Glomerular visceral epithelial cell (primary cell): ENCODE measurements around the gene RCC1.
"Not testable (repeated sequence)": the region's sequence is repeated elsewhere in the genome, so short reads cannot be mapped to it uniquely, and the experiment has no call there.

Experiments
- DNase-seq: peaks from one replicate; pipeline ENCODE4 v3.0.0-alpha.2; 2016; ENCODE audit errors: extremely low spot score

RCC1 gene

GRCh38 chr1:28505406-28506187 is at the start of gene RCC1:
TSS of gene RCC1 (plus strand) at chr1:28506043. CDS start at chr1:28529867, 23,824 bp downstream.
- peak; percentile 99 for DNase-seq

DNA sequence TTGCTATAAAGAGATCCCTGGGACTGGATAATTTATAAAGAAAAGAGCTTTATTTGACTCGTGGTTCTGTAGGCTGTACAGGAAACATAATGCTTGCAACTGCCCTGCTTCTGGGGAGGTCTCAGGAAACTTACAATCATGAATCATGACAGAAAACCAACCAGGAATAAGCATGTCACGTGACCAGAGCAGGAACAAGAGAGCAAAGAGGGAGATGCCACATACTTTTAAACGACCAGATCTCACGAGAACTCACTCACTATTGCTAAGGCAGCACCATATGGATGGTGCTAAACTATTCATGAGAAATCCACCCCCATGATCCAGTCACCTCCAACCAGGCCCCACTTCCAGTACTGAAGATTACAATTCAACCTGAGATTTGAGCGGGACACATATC is 49.8 kb upstream of the RCC1 start:
- DNase-seq, result peak; percentile 42

GRCh38 chr1:28457678-28458077 is 48.2 kb upstream of the RCC1 start:
- no peak for DNase-seq

- DNase-seq, result no peak
Observed at GRCh38 chr1:28458237-28459228, 47.3 kb upstream of the RCC1 start.

GRCh38 chr1:28466226-28466778 is 39.5 kb upstream of the RCC1 start:
- no peak for DNase-seq

DNA sequence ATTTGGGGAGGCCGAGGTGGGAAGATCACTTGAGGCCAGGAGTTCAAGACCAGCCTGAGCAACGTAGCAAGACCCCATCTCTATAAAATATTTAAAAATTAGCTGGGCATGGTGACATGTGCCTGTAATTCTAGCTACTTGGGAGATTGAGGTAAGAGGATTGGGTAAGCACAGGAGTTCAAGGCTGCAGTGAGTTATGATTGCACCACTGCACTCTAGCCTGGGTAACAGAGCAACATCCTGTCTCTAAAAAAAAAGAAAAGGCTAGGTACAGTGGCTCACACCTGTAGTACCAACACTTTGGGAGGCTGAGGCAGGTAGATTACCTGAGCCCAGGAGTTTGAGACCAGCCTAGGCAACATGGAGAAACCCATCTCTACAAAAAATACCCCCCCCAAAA is 35.7 kb upstream of the RCC1 start:
- DNase-seq, result no peak

GRCh38 chr1:28479497-28479896 is 26.3 kb upstream of the RCC1 start:
- DNase-seq, result not testable (repeated sequence)

- DNase-seq, result no peak
Observed at GRCh38 chr1:28480308-28480707, 25.5 kb upstream of the RCC1 start.

GRCh38 chr1:28482138-28482537 is 23.7 kb upstream of the RCC1 start:
- no peak for DNase-seq

DNA sequence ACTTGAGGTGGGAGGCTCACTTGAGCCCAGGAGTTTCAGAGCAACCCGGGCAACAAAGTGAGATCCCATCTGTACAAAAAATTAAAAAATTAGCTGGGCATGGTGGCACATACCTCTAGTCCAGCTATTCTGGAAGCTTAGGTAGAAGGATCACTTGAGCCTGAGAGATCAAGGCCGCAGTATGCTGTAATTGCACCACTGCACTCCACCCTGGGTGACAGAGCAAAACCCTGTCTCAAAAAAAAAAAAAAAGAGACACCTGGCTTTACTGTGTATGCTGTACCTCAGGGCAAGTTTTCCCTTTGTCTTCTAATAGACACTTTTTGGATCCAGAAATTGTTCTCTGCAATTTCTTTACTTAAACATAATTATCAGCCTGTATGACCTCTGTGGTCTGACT is 23.1 kb upstream of the RCC1 start:
- DNase-seq, result no peak

DNA sequence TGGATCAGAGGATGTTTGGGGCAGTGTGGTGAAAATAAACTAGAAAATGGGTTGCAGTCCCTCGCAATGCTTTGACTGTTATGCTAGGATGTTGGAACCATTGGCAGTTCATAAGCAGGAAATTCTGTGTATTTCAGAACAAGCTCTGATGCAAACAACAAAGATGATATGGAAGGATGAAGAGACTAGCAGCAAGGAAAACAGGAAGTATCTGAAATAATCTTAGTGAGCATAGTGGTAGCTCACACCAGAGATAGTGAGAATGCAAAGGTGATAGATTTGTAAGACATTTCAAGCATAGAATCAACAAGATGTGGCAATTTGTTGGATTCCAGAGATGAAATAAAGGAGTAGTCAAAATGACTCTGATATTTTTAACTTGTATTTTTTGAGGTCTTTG is 11.1 kb upstream of the RCC1 start:
- no peak for DNase-seq

GRCh38 chr1:28499553-28499952 is 6.3 kb upstream of the RCC1 start:
- no peak for DNase-seq

DNA sequence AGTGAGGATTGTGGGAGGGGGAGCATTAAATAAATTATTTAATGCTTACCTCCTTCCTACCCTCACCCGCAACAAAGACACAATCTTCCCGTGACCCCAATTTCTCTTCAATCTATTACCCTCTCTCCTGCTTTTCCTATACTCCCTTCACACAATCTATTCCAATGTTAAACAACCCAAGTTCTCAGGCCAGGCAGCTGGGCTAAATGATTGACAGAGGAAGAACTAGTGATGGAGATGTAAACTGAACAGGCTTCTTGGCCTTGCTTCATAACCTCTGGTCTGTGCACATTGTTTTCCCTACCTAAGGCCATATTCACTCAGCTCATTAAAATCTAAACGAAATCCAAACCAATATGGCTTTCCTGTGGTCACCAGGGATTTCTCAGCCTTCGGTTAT is 3.9 kb upstream of the RCC1 start:
- no peak for DNase-seq

GRCh38 chr1:28503117-28503516 is 2.7 kb upstream of the RCC1 start:
- no peak for DNase-seq

GRCh38 chr1:28506907-28507246 is 1.0 kb downstream of the RCC1 start:
- no peak for DNase-seq

GRCh38 chr1:28507247-28507645 is 1.4 kb downstream of the RCC1 start:
- peak; percentile 39 for DNase-seq

DNA sequence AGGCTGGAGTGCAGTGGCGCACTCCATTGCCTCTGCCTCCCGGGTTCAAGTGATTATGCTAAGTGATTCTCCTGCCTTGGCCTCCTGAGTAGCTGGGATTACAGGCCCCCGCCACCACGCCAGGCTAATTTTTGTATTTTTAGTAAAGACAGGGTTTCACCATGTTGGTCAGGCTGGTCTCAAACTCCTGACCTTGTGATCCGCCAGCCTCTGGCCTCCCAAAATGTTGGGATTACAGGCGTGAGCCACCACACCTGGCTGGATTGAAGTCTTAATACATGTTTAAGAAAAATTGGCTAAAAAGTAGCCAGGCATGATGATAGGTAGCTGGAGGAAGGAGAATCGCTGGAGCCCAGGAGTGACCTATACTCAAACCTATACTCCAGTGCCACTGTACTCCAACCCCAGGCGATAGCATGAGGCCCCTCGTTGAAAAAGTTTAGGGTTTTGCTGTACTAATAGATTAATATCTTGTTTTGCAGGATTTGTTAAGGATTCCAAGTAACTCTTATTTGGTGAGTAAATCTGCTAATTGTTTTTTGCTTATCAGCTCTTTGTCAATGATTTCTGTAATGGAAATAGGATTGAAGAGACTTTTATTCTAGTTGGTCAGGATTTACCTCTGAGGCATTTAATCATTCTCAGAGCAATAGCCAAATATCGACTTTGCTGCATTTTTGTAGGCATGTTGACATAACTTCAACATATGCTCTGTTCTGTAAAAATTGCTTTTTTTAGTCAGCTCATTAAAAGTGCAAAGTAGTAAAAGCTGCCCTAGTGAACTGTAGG is 2.0 kb downstream of the RCC1 start:
- no peak for DNase-seq

DNA sequence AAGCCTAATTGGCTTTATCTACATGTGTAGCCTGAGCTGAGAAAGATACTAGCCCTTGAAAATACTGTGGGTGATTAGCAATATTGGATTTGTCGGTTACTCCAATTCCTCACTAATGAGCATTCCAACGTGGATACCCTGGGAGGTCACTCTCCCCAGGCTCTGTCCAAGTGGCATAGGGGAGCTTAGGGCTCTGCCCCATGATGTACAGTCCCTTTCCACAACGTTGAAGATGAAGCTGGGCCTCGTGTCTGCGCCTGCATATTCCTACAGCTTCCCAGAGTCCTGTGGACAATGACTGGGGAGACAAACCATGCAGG is 2.6 kb downstream of the RCC1 start:
- DNase-seq, result peak; percentile 38

DNA sequence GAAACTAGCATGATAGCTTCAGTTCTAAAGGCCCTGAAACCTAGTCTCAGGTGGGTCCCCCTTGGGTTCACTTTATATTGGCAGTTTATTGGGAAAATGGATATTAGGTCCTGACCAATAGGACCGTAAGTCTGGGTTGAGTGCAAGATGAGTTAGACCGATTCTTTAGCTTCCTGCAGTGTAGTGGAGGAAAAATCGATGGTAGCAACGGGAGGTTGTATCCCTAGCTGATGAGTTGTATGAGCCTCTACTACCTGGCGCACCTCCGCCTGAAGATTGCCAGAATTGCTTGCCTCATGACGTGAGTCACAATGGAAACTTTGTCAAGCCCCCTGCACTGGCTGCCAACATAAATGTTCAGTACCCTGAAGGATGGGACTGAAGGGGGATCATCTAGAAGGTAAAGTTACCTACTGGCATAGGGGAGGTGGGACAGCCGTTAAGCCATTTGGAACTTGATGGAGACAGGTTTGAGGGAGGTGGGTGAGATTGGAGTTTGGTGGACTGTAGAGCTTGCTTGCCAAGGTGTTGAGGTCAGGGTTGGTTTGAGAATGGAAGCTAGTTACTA is 3.9 kb downstream of the RCC1 start:
- DNase-seq, result peak; percentile 36

DNA sequence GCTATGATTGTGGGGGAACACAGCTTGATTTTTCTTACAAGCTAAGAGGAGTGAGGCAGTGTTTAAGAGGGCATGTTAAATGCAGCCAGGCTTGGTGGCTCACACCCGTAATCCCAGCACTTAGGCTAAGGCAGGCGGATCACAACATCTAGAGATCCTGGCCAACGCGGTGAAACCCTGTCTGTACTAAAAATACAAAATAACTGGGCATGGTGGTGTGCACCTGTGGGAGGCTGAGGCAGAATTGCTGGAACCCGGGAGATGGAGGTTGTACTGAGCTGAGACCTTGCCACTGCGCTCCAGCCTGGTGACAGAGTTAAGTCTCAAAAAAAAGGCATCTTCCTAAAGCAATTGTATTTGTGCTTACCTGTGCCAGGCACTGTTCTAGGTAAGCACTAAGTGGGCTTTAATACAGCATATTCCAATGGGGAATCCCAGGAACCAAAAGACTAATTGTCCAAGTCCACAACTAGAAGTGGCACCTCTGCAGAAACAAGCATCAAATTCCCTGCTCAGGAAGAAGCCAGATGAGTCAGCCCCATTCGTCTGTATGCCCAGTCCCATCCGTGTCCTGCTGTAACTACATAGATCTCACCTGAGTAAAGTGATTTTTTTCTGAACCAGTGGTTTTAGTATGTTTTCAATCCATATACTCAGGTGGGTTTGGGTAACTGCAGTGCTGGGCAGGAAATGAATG is 4.6 kb downstream of the RCC1 start:
- DNase-seq, result peak; percentile 61

DNA sequence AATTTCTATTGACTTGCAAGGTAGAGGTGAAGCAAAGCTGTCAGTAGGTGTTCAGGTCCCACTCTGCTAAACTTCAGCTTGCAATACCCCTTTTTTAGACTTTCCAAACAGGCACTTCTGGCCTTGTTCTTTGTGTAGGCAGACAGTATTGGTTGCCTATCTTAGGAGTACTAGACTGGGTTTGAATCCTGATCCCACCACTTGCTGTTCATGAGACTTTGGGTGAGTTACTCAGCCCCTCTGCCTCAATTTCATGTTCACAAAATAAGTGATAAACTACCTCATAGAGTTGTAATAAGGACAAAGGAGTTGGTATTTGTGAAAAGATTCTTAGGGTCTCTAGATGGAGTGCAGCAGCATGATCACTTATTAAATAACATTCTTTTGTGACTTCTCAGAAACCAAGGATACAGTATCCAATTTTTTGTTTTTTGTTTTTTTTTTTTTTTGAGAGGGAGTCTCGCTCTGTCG is 5.2 kb downstream of the RCC1 start:
- no peak for DNase-seq
